IPS DF 19.7 (cell line): ENCODE data around the gene LRCH3.
"Not testable (repeated sequence)": the region's sequence is repeated elsewhere in the genome, so short reads cannot be mapped to it uniquely, and the experiment has no call there.

ENCODE experiments used
- DNase-seq: peaks from one replicate; pipeline ENCODE4 v3.0.0-alpha.2; 2013; ENCODE audit warnings: low read depth, low spot score

Gene LRCH3

GRCh38 chr3:197882586-197882985, 91.5 kb downstream of the LRCH3 start:
- no peak for DNase-seq

GRCh38 chr3:197883541-197883940, 92.5 kb downstream of the LRCH3 start:
- no peak for DNase-seq

- not testable (repeated sequence) for DNase-seq
These were observed 93.3 kb downstream of the LRCH3 start for GRCh38 chr3:197884330-197884729.

DNA sequence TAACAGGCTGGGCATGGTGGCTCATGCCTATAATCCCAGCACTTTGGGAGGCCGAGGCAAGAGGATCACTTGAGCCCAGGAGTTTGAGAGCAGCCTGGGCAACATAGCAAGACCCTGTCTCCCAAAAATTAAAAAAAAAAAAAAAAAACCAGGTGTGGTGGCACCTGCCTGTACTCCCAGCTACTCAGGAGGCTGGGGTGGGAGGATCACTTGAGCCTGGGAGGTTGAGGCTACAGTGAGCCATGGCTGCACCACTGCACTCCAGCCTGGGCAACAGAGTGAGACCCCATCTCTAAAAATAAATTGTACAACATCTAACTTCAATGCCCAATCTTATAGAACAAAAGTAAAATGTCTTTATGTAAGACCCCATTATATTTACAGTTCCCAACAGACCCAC, 95.0 kb downstream of the LRCH3 start:
- not testable (repeated sequence) for DNase-seq

- DNase-seq: not testable (repeated sequence)
These were observed 96.5 kb downstream of the LRCH3 start for GRCh38 chr3:197887430-197888053.

- no peak for DNase-seq
These were observed 97.5 kb downstream of the LRCH3 start for GRCh38 chr3:197888511-197888910.

GRCh38 chr3:197889204-197889930, 98.3 kb downstream of the LRCH3 start:
- peak; percentile 33 for DNase-seq

DNA sequence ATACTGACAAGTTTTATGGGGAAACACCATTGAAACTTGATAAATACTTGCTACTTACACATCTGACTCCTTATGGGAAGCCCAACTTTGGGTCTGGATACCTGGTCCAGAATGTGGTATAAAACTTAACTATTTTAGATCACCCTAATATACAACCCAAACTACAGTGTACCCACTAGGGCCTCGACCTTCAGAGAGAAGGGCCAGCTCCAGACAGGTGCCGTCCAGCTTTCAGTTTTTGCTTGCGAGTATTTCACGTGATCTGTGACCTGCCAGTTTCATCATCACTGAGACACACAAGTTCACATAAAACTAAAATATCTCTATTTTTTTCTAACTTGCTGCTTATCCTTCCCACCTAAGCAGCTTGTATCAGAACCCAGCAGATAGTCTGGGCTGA, 99.6 kb downstream of the LRCH3 start:
- DNase-seq: no peak

DNA sequence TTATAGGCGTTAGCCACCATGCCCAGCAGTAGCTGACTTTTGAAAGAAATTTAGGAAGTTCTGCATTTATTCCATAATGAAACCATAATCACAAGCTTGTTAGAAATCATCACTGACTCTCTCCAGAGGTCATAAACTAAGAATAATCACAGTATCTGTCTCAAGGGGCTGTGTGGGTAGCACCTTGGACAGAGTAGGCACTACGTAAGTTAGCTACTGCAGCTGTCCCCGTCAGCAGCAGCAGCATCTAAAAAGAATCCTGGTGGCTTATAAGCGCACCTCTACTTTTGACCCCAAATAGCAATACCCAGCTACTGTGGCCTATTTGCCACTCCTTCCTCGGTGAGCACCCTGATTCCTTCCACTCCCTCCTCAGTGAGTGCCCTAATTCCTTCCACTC, 101.1 kb downstream of the LRCH3 start:
- no peak for DNase-seq

DNA sequence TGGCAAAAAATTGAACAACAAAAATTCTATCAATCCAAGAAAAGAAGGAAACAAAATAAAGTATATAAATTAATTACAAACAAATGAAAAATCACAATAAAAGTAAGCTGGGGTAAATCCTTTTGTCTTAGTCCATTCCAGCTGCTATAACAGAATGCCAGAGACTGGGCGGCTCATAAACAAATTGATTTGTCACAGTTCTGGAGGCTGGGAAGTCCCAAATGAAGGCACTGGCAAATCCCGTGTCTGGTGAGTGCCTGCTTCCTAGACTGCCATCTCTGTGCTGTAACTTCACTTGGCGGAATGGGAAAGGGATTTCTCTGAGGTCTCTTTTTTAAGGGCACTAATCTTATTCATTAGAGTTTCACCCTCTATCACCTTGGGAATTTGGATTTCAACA, 105.4 kb downstream of the LRCH3 start:
- DNase-seq: no peak

- DNase-seq: no peak
These were observed 108.9 kb downstream of the LRCH3 start for GRCh38 chr3:197899833-197900478.

DNA sequence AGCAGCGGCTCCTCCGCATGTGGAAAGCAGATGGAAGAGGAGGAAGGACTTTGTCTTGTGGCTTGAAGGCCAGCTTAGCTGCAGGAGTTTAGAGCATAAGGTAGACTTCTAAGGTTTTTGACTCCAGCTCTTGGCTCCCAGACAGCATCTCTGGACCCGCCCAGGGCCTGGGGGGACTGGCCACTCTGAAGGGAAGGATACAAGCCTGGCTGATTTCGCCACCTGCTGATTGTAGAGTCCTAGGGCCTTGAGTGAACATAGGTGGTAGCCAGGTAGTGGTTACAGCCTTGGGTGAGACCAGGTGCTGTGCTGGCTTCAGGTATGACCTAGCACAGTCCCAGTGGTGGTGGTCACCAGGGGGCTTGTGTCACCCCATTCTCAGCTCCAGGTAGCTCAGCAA, 110.6 kb downstream of the LRCH3 start:
- DNase-seq: no peak

DNA sequence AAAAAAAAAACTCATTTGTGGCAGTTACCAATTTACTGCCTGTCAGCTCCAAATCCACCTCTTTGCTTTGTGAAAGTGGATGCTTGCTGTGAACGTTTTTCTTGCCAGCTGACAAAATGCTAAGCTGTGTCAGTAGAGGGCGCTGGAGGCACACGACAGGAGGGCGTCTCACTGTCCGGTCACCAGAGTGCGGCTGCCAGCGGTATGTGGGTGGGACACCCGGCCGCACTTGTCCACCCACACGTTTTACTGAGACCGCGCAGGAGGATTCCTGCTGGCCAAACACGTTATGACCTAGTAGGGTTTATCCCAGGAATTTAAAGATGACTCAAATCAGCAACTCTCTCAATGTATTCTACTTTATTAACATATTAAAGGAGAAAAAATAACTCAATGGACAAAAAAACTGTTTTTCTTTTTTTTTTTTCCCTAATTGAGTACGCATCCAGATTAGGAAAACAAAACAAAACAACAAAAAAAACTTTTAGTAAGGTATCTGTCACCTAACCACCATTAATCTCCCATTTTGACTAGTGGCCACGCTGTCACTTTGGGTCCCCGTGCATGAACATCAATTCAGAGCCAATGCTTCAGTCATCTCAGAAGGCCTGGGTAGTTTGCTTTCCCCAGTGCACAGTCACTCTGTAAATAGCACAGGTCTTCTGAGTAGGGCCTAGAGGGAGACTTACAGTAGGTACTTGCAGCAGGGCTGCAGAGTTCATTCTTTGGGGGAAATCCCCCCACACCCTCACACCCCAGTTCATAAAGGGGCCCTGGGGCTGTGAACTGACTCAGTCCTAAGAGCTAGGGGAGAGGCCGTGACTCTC, 115.2 kb downstream of the LRCH3 start:
- DNase-seq: peak; percentile 50

- no peak for DNase-seq
These were observed 115.8 kb downstream of the LRCH3 start for GRCh38 chr3:197906850-197907187.

DNA sequence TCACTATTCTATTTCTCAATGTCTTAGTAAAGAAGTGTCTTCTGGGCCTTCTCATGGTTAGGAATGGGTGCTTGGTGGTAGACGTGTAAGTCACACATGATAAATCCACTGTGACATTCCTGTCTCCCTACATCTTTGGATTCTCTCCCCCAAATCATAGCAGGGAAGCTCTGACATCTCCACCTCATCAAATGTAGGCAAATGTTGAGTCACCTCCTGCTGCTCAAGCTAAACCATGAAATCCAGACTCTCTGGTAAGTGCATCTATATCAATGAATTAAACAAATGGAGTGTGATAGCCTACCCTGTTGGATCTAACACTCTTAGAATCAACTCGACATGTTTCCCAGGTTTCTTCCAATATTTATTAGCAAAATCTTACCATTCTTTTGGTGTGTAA, 116.1 kb downstream of the LRCH3 start:
- no peak for DNase-seq

- not testable (repeated sequence) for DNase-seq
These were observed 117.5 kb downstream of the LRCH3 start for GRCh38 chr3:197908550-197908949.

GRCh38 chr3:197908957-197909701, 118.1 kb downstream of the LRCH3 start:
- no peak for DNase-seq

DNA sequence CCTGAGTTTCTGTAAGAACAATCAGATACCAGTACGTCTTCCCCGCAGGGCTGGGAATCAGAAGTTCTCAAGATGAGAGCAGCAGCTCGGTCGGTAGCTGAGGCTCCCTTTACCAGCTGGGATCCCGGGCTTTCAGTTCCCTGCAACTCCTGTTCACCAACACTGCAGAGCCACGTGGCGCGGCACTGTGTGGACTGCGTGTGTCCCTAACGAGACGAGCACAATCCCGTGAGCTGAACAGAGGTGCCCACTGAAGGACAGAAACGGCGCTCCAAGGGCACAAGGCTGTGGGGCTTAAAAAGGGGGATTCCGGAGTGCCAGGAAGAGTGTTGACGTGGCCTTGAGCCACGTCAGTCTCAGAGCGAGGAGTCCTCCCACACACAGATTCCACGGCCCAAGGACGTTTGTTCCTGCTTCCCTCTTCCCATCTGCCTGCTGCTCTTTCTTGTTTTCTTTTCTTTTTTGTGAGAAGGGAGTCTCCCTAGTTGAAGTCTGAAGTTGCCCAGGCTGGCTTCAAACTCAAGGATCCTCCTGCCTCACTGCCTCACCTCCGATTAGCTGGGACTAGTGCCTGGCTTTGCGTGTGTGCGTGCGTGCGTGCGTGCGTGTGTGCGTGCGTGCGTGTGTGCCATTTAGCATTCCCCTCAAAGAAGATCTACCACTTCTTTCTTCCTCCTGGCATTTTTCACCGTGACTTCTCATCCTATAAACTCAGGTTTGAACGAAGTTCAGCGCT, 121.9 kb downstream of the LRCH3 start:
- DNase-seq: no peak

DNA sequence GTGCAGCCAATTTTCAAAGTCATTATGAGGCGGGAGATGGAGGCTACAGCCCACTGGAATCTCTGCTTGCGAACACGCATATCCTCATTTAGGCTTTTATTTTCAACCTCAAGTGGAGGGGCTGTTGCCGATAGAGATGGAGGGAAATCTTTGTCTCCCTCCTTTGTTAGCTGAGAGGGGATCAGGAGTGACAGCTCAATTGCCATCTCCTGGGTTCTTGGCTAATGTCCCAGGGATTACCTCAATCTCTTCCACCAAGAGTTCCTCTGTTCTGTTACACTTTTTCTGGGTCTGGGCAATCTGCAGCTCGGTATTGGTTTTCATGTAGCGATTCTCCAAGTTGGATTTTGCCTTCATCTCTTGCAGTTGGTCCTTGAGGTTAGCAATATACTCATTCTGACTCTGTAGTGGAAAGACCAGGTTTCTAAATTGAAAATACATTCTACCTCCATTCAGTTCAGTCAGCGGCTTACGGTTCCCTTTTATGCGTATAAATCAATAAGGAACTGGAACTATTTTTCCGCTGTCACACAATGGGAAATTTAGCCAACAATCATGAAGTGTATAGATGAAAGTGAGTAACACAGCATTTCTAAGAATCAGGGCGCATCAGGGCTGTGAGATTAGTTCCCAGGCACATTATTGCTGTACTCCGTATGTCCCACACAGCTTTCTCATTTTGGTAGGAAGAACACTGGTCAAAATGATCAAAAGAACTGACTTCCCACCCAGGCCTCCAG, 122.8 kb downstream of the LRCH3 start:
- DNase-seq: no peak
